ENCODE measurements around the gene TRAF1. TPM values are rescaled to one million over a fixed set of nuclear protein-coding genes. Genes with fewer than 3 reads are reported as not detected.
A peak's percentile ranks its signal among the peaks of the same experiment; 100 is the strongest.

TRAF1 gene
- total and polyA plus RNA-seq, 2 donors (not counting 1 experiment from before 2014, with no cell fraction given): 0.58 to 3.8 TPM

DNA sequence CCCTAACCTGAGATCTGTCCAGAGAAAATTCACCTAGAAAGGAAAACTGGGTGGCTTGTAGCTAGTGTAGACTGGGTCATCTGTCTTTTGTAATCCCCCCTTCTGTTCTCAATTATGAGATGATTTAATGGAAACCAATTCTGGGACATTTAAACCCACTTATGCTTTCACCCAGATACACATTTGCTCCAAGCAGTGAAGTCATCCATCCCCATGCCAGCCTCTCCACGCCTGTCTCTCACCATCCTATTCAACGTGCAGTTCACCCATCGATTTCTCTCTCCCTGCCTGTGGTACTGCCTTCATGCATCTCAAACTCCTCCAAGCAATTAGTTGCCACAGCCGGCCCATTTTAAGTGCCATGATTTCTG, 51.4 kb downstream of the TRAF1 start:
- TF ChIP-seq, protein P1, sequence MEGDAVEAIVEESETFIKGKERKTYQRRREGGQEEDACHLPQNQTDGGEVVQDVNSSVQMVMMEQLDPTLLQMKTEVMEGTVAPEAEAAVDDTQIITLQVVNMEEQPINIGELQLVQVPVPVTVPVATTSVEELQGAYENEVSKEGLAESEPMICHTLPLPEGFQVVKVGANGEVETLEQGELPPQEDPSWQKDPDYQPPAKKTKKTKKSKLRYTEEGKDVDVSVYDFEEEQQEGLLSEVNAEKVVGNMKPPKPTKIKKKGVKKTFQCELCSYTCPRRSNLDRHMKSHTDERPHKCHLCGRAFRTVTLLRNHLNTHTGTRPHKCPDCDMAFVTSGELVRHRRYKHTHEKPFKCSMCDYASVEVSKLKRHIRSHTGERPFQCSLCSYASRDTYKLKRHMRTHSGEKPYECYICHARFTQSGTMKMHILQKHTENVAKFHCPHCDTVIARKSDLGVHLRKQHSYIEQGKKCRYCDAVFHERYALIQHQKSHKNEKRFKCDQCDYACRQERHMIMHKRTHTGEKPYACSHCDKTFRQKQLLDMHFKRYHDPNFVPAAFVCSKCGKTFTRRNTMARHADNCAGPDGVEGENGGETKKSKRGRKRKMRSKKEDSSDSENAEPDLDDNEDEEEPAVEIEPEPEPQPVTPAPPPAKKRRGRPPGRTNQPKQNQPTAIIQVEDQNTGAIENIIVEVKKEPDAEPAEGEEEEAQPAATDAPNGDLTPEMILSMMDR (conservative IDR thresholded peaks at IDR 0.05 in 1 of 2, IDR thresholded peaks at IDR 0.05 in 1 of 2; ENCODE audit: low read depth in 1 of 2, low read length in 2 of 2): no peak
- no peak for TF ChIP-seq EZH2 (IDR thresholded peaks at IDR 0.05; ENCODE audit: low read length, missing control alignments)
- H3K4me3 ChIP-seq (replicated peaks in 1 of 4; ENCODE audit: control extremely low read depth in 1 of 4, insufficient read depth in 1 of 4, low read depth in 3 of 4, low read length in 4 of 4): peak overlapping the region in 1 of 4 experiments; percentile 41
- no peaks in the 10 kb centered on the region for H3K27me3 ChIP-seq (ENCODE audit: control insufficient read depth, insufficient read depth, low read length)
- no peaks in the 10 kb centered on the region for H3K9me3 ChIP-seq (ENCODE audit: control insufficient read depth, insufficient read depth, low read depth, low read length)
- H4K20me1 ChIP-seq (ENCODE audit: control insufficient read depth, extremely low read depth, insufficient read depth, low read length): no peaks in the 10 kb centered on the region
- H2AFZ ChIP-seq (ENCODE audit: low read length): no peak overlapping the region
- H3K36me3 ChIP-seq (ENCODE audit: control insufficient read depth, insufficient read depth, low read length): peaks cover 9% of the 10 kb centered on the region
- H3K4me1 ChIP-seq (ENCODE audit: control insufficient read depth, extremely low read depth, insufficient read depth, low read length): peaks cover 8% of the 10 kb centered on the region
- H3K27ac ChIP-seq (ENCODE audit: insufficient read depth, low read length): peak overlapping the region; percentile 88
- no peak overlapping the region for H3K9ac ChIP-seq (ENCODE audit: insufficient read depth, low read length)
- peak overlapping the region; percentile 97 for H3K4me2 ChIP-seq (ENCODE audit: extremely low read depth, insufficient read depth, low read length)
- DNase-seq (ENCODE audit: low read depth in 2 of 2): no peak
- peaks cover 15% of the 10 kb centered on the region for H3K79me2 ChIP-seq (ENCODE audit: control insufficient read depth, insufficient read depth, low read length)

DNA sequence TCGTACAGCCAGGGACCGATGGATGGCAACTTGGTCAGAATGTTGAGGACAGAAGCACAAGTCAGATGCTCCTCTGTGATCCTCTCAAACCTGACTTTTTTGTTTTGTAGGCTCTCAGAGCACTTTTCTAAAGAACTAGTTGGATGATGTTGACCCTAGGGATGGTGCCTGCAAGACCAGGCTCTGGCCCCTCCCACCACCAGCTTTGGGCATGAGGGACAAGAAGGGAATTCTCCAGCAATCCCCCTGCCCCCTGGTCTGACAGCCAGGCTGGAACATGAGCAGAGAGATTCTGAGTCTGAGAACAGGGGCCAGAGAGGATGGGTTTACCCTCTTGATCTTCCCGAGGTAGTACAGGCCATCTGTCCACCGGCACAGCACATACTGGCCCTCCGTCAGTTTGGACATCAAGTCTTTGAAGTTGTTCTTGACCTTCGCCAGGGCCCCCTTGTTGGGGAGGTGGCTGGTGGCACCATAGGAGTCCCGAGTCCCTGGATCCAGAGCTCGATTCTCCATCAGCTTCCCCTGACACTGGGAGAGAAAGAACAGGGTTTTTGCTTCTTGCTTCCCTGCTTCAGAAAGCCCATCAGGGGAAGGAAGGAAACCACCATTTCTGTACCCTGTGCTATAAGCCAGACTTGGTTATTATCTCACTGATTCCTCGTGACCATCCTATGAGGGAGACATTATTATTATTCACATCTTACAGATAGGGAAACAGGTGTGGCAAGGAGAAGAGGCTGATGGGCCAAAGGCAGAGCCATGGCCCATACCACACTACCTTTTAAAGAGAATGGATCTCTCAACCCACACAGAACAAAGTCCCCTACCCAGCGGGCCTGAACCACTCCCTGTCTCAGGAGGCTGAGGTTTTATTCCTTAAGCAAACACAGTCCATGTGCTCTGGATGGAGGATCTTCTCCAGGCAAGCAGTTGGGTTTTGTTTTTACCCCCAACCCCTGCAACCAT, 52.1 kb downstream of the TRAF1 start:
- Histone ChIP-seq H3K36me3 (ENCODE audit: control insufficient read depth, insufficient read depth, low read length) (peaks cover 11% of the 10 kb centered on the region), H3K27ac (ENCODE audit: insufficient read depth, low read length) (no peak overlapping the region), H2AFZ (ENCODE audit: low read length) (no peak overlapping the region)

DNA sequence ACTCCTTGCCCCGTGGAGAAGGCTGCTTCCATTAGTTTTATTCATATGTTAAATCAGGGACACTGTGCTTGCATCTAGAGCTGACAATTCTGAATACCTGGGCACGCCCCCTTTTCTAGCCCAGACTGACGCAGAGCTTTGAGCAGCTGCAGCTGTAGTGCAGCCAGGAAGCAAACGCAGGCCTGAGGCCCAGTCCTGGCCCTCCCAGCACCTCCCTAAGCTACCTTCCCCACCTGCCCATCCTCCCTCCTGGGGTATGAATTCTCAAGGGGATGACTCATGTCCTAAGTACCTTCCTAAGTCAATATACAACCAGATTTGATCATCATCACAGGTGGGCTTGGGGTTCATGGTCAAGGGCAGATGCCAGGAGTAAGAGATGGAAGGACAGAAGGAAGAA, 53.1 kb downstream of the TRAF1 start:
- Histone ChIP-seq H3K4me3 (replicated peaks in 1 of 4; ENCODE audit: control extremely low read depth in 1 of 4, insufficient read depth in 1 of 4, low read depth in 3 of 4, low read length in 4 of 4) (no peak overlapping the region), H3K4me1 (ENCODE audit: control insufficient read depth, extremely low read depth, insufficient read depth, low read length) (peaks cover 14% of the 10 kb centered on the region), H3K9ac (ENCODE audit: insufficient read depth, low read length) (no peak overlapping the region), H3K36me3 (ENCODE audit: control insufficient read depth, insufficient read depth, low read length) (peaks cover 11% of the 10 kb centered on the region), H3K79me2 (ENCODE audit: control insufficient read depth, insufficient read depth, low read length) (peaks cover 15% of the 10 kb centered on the region), H3K4me2 (ENCODE audit: extremely low read depth, insufficient read depth, low read length) (no peak overlapping the region), H2AFZ (ENCODE audit: low read length) (no peak overlapping the region), H4K20me1 (ENCODE audit: control insufficient read depth, extremely low read depth, insufficient read depth, low read length) (no peaks in the 10 kb centered on the region), H3K27ac (ENCODE audit: insufficient read depth, low read length) (no peak overlapping the region), H3K27me3 (ENCODE audit: control insufficient read depth, insufficient read depth, low read length) (no peaks in the 10 kb centered on the region), H3K9me3 (ENCODE audit: control insufficient read depth, insufficient read depth, low read depth, low read length) (no peaks in the 10 kb centered on the region)
- TF ChIP-seq EZH2 (IDR thresholded peaks at IDR 0.05; ENCODE audit: low read length, missing control alignments): no peak
- TF ChIP-seq, protein P1 (conservative IDR thresholded peaks at IDR 0.05 in 1 of 2, IDR thresholded peaks at IDR 0.05 in 1 of 2; ENCODE audit: low read depth in 1 of 2, low read length in 2 of 2): no peak
- peak in 1 of 2 donors; percentile 40 for DNase-seq (ENCODE audit: low read depth in 2 of 2)

More for the DNA sequence above, 52.1 kb downstream of the TRAF1 start:
- H3K4me3 ChIP-seq (replicated peaks in 1 of 4; ENCODE audit: control extremely low read depth in 1 of 4, insufficient read depth in 1 of 4, low read depth in 3 of 4, low read length in 4 of 4): no peak overlapping the region
- no peaks in the 10 kb centered on the region for H4K20me1 ChIP-seq (ENCODE audit: control insufficient read depth, extremely low read depth, insufficient read depth, low read length)
- TF ChIP-seq, protein P1 (conservative IDR thresholded peaks at IDR 0.05 in 1 of 2, IDR thresholded peaks at IDR 0.05 in 1 of 2; ENCODE audit: low read depth in 1 of 2, low read length in 2 of 2): no peak
- TF ChIP-seq EZH2 (IDR thresholded peaks at IDR 0.05; ENCODE audit: low read length, missing control alignments): no peak
- H3K27me3 ChIP-seq (ENCODE audit: control insufficient read depth, insufficient read depth, low read length): no peaks in the 10 kb centered on the region
- no peak overlapping the region for H3K9ac ChIP-seq (ENCODE audit: insufficient read depth, low read length)
- no peak overlapping the region for H3K4me2 ChIP-seq (ENCODE audit: extremely low read depth, insufficient read depth, low read length)
- H3K4me1 ChIP-seq (ENCODE audit: control insufficient read depth, extremely low read depth, insufficient read depth, low read length): peaks cover 11% of the 10 kb centered on the region
- H3K79me2 ChIP-seq (ENCODE audit: control insufficient read depth, insufficient read depth, low read length): peaks cover 15% of the 10 kb centered on the region
- H3K9me3 ChIP-seq (ENCODE audit: control insufficient read depth, insufficient read depth, low read depth, low read length): no peaks in the 10 kb centered on the region
- no peak for DNase-seq (ENCODE audit: low read depth in 2 of 2)
